ENCODE results near the gene HNRNPUL2.

GRCh38 chr11:62708392-62708791 lies 18.9 kb downstream of the HNRNPUL2 start:
- TF ChIP-seq REST (IDR thresholded peaks at IDR 0.05; ENCODE audit: low read depth) (no peak), YY1 (IDR thresholded peaks at IDR 0.05; ENCODE audit: low read depth) (no peak), RAD21 (IDR thresholded peaks at IDR 0.05; ENCODE audit: low read depth) (no peak), FOXM1 (IDR thresholded peaks at IDR 0.05; ENCODE audit: borderline replicate concordance, low read depth) (no peak), TCF12 (IDR thresholded peaks at IDR 0.05; ENCODE audit: low read depth) (no peak), USF1 (IDR thresholded peaks at IDR 0.05) (no peak), NFIC (IDR thresholded peaks at IDR 0.05) (no peak), TAF1 (IDR thresholded peaks at IDR 0.05; ENCODE audit: low read depth) (no peak)

All from Ishikawa (cell line).